Neuronal stem cell (in vitro differentiated cells): ENCODE measurements around the gene MCC.

Experiments used
- DNase-seq: peaks from one replicate; pipeline ENCODE4 v3.0.0-alpha.2; 2013; ENCODE audit warnings: low spot score
- H2AFZ ChIP-seq: one replicate; pipeline ENCODE4 v1.6.1; 2013; ENCODE audit warnings: mild to moderate bottlenecking, low read length, inconsistent platforms
- H2AK5ac ChIP-seq: 2 replicates; pipeline ENCODE4 v1.6.1; 2013; ENCODE audit warnings: low read depth, mild to moderate bottlenecking, inconsistent platforms, low read length, moderate library complexity, mixed read lengths
- H2BK120ac ChIP-seq: 2 replicates; pipeline ENCODE4 v1.6.1; 2013; ENCODE audit warnings: low read depth, mild to moderate bottlenecking, inconsistent platforms, low read length, moderate library complexity, mixed read lengths
- H2BK12ac ChIP-seq: one replicate; pipeline ENCODE4 v1.6.1; 2013; ENCODE audit warnings: low read length, inconsistent platforms
- H2BK15ac ChIP-seq: 2 replicates; pipeline ENCODE4 v1.6.1; 2013; ENCODE audit warnings: mild to moderate bottlenecking, low read length, inconsistent platforms, mixed read lengths
- H2BK5ac ChIP-seq: one replicate; pipeline ENCODE4 v1.6.1; 2013; ENCODE audit warnings: inconsistent platforms, mild to moderate bottlenecking, low read length, moderate library complexity
- H3K14ac ChIP-seq: one replicate; pipeline ENCODE4 v1.6.1; 2013; ENCODE audit warnings: low read length, inconsistent platforms
- H3K18ac ChIP-seq: 2 replicates; pipeline ENCODE4 v1.6.1; 2013; ENCODE audit warnings: low read length, inconsistent platforms
- H3K23ac ChIP-seq: 2 replicates; pipeline ENCODE4 v1.6.1; 2013; ENCODE audit warnings: low read depth, mild to moderate bottlenecking, mixed read lengths, low read length, inconsistent platforms; ENCODE audit not compliant: poor library complexity
- H3K27ac ChIP-seq: replicated peaks from 3 replicates; pipeline ENCODE4 v1.5.1; 2013; ENCODE audit warnings: low read length, inconsistent platforms
- H3K27me3 ChIP-seq, 3 experiments: 2 replicates each; pipeline ENCODE4 v1.6.1; 2013; ENCODE audit warnings: low read length in 3 of 3, mild to moderate bottlenecking in 2 of 3, inconsistent platforms in 1 of 3, low read depth in 1 of 3, mixed read lengths in 1 of 3, moderate library complexity in 1 of 3; ENCODE audit not compliant: control insufficient read depth in 3 of 3, insufficient read depth in 3 of 3
- H3K36me3 ChIP-seq, 2 donors: replicated peaks in 1 of 2; 2 replicates each; pipeline ENCODE4 v1.6.1; 2013; ENCODE audit warnings: low read length in 2 of 2; ENCODE audit not compliant: control insufficient read depth in 2 of 2, insufficient read depth in 2 of 2
- H3K4ac ChIP-seq: 2 replicates; pipeline ENCODE4 v1.6.1; 2013; ENCODE audit warnings: inconsistent platforms, mild to moderate bottlenecking, low read length, moderate library complexity
- H3K4me1 ChIP-seq, 2 donors: 1 replicate in 1 of 2; 2 replicates in 1 of 2; pipeline ENCODE4 v1.6.1; 2013; ENCODE audit warnings: low read length in 2 of 2, low read depth in 1 of 2; ENCODE audit not compliant: control insufficient read depth in 2 of 2, insufficient read depth in 1 of 2
- H3K4me2 ChIP-seq: one replicate; pipeline ENCODE4 v1.6.1; 2013; ENCODE audit warnings: mild to moderate bottlenecking, low read length, inconsistent platforms; ENCODE audit not compliant: insufficient read depth, poor library complexity, severe bottlenecking
- H3K4me3 ChIP-seq, 2 donors: 2 replicates each; pipeline ENCODE4 v1.5.1; 2013; ENCODE audit warnings: low read length in 2 of 2, mild to moderate bottlenecking in 2 of 2, inconsistent platforms in 1 of 2, moderate library complexity in 1 of 2
- H3K79me1 ChIP-seq: one replicate; pipeline ENCODE4 v1.6.1; 2013; ENCODE audit warnings: low read depth, mild to moderate bottlenecking, inconsistent platforms, low read length, moderate library complexity
- H3K9ac ChIP-seq: one replicate; pipeline ENCODE4 v1.6.1; 2013; ENCODE audit warnings: mild to moderate bottlenecking, low read depth, low read length, inconsistent platforms; ENCODE audit not compliant: poor library complexity
- H3K9me3 ChIP-seq, 2 donors: replicated peaks in 1 of 2; 2 replicates each; pipeline versions ENCODE3 to v1.6.1; 2013; ENCODE audit warnings: low read length in 2 of 2, mild to moderate bottlenecking in 2 of 2, inconsistent platforms in 1 of 2, low read depth in 1 of 2, mixed read lengths in 1 of 2, moderate library complexity in 1 of 2; ENCODE audit not compliant: control insufficient read depth in 2 of 2, insufficient read depth in 1 of 2
- H4K8ac ChIP-seq: one replicate; pipeline ENCODE4 v1.6.1; 2013; ENCODE audit warnings: low read depth, mild to moderate bottlenecking, inconsistent platforms, low read length, moderate library complexity
- H4K91ac ChIP-seq: one replicate; pipeline ENCODE4 v1.6.1; 2013; ENCODE audit warnings: low read length, low read depth, mild to moderate bottlenecking, inconsistent platforms; ENCODE audit not compliant: poor library complexity
- WGBS, 2 donors: extraction: QIAGEN DNeasy Blood & Tissue Kit; methylation state at CpG; one replicate each; pipeline ENCODE4 v1.1.7; 2013; ENCODE audit warnings: missing lambda C conversion rate in 2 of 2, mixed read lengths in 1 of 2; ENCODE audit not compliant: insufficient read length in 2 of 2, insufficient replicate concordance in 1 of 2; ENCODE audit errors: extremely low coverage in 2 of 2; 5-methylcytosine and 5-hydroxymethylcytosine counted together

The MCC gene

GRCh38 chr5:113202287-113202686, 286.0 kb downstream of the MCC start:
- no peak overlapping the region for H3K27ac ChIP-seq
- no CpG with 5 or more reads among the region's 8 CpGs for WGBS, 2 donors
- no peak for DNase-seq

GRCh38 chr5:113201715-113202114, 286.5 kb downstream of the MCC start:
- no peak overlapping the region for H3K27ac ChIP-seq
- H2BK15ac ChIP-seq = no peak overlapping the region
- H2AFZ ChIP-seq = no peak overlapping the region
- no peak overlapping the region for H3K23ac ChIP-seq
- no peak overlapping the region for H4K8ac ChIP-seq
- no peaks in the 10 kb centered on the region for H3K79me1 ChIP-seq
- H3K18ac ChIP-seq = no peak overlapping the region
- peaks cover 9 to 23% of the 10 kb centered on the region in 2 donors for H3K4me1 ChIP-seq
- no peak overlapping the region for H3K4me3 ChIP-seq
- no peak overlapping the region for H2BK5ac ChIP-seq
- H3K36me3 ChIP-seq = no peaks in the 10 kb centered on the region
- peaks cover 0 to 24% (median 0%) of the 10 kb centered on the region in 3 experiments for H3K27me3 ChIP-seq
- no CpG with 5 or more reads among the region's 5 CpGs for WGBS, 2 donors
- H3K4ac ChIP-seq = no peak overlapping the region
- H3K14ac ChIP-seq = no peak overlapping the region
- no peak overlapping the region for H2AK5ac ChIP-seq
- no peak overlapping the region for H2BK120ac ChIP-seq
- H2BK12ac ChIP-seq = no peak overlapping the region
- H4K91ac ChIP-seq = no peak overlapping the region
- no peak overlapping the region for H3K9ac ChIP-seq
- H3K9me3 ChIP-seq = no peaks in the 10 kb centered on the region
- no peak for DNase-seq
- H3K4me2 ChIP-seq = no peak overlapping the region

More at GRCh38 chr5:113202287-113202686, 286.0 kb downstream of the MCC start:
- no peak overlapping the region for H3K9ac ChIP-seq
- H3K14ac ChIP-seq = no peak overlapping the region
- H3K4me1 ChIP-seq = peaks cover 9 to 24% of the 10 kb centered on the region in 2 donors
- no peak overlapping the region for H3K4me3 ChIP-seq
- no peaks in the 10 kb centered on the region for H3K36me3 ChIP-seq
- H4K91ac ChIP-seq = no peak overlapping the region
- H3K18ac ChIP-seq = no peak overlapping the region
- H3K4ac ChIP-seq = no peak overlapping the region
- H2BK12ac ChIP-seq = no peak overlapping the region
- no peaks in the 10 kb centered on the region for H3K79me1 ChIP-seq
- peaks cover 0 to 24% (median 0%) of the 10 kb centered on the region in 3 experiments for H3K27me3 ChIP-seq
- H3K9me3 ChIP-seq = no peaks in the 10 kb centered on the region
- H3K4me2 ChIP-seq = no peak overlapping the region
- H2BK15ac ChIP-seq = no peak overlapping the region
- H2AFZ ChIP-seq = no peak overlapping the region
- H2AK5ac ChIP-seq = no peak overlapping the region
- no peak overlapping the region for H2BK5ac ChIP-seq
- H3K23ac ChIP-seq = no peak overlapping the region
- H4K8ac ChIP-seq = no peak overlapping the region
- no peak overlapping the region for H2BK120ac ChIP-seq

- WGBS, 2 donors = no CpG with 5 or more reads among the region's 5 CpGs
- no peak overlapping the region for H4K8ac ChIP-seq
- no peak overlapping the region for H3K23ac ChIP-seq
- no peak overlapping the region for H2BK15ac ChIP-seq
- H2BK5ac ChIP-seq = no peak overlapping the region
- no peak overlapping the region for H3K18ac ChIP-seq
- H3K4me2 ChIP-seq = no peak overlapping the region
- no peaks in the 10 kb centered on the region for H3K79me1 ChIP-seq
- H3K4me3 ChIP-seq = no peak overlapping the region
- H2AK5ac ChIP-seq = no peak overlapping the region
- H3K9ac ChIP-seq = no peak overlapping the region
- no peak overlapping the region for H3K14ac ChIP-seq
- no peaks in the 10 kb centered on the region for H3K36me3 ChIP-seq
- H2BK120ac ChIP-seq = no peak overlapping the region
- DNase-seq = no peak
- H2BK12ac ChIP-seq = no peak overlapping the region
- peaks cover 9 to 21% of the 10 kb centered on the region in 2 donors for H3K4me1 ChIP-seq
- peaks cover 0 to 12% (median 0%) of the 10 kb centered on the region in 3 experiments for H3K27me3 ChIP-seq
- no peak overlapping the region for H2AFZ ChIP-seq
- peaks cover 0 to 6% of the 10 kb centered on the region in 2 donors for H3K9me3 ChIP-seq
- H3K27ac ChIP-seq = no peak overlapping the region
- H4K91ac ChIP-seq = no peak overlapping the region
- no peak overlapping the region for H3K4ac ChIP-seq
Observed at GRCh38 chr5:113199122-113199905, 288.9 kb downstream of the MCC start.

- peak overlapping the region; percentile 6 for H3K18ac ChIP-seq
- no peak for DNase-seq
- no peak overlapping the region for H3K9ac ChIP-seq
- H2AFZ ChIP-seq = no peak overlapping the region
- no CpG with 5 or more reads among the region's 7 CpGs for WGBS, 2 donors
- no peak overlapping the region for H4K91ac ChIP-seq
- peaks cover 0 to 8% (median 0%) of the 10 kb centered on the region in 3 experiments for H3K27me3 ChIP-seq
- peaks cover 6 to 9% of the 10 kb centered on the region in 2 donors for H3K4me1 ChIP-seq
- H2BK120ac ChIP-seq = no peak overlapping the region
- no peak overlapping the region for H4K8ac ChIP-seq
- no peaks in the 10 kb centered on the region for H3K79me1 ChIP-seq
- no peak overlapping the region for H3K4me3 ChIP-seq
- no peak overlapping the region for H3K4ac ChIP-seq
- no peak overlapping the region for H3K27ac ChIP-seq
- H3K4me2 ChIP-seq = no peak overlapping the region
- H3K9me3 ChIP-seq = peaks cover 0 to 21% of the 10 kb centered on the region in 2 donors
- no peaks in the 10 kb centered on the region for H3K36me3 ChIP-seq
- H2AK5ac ChIP-seq = no peak overlapping the region
- no peak overlapping the region for H2BK12ac ChIP-seq
- no peak overlapping the region for H3K14ac ChIP-seq
- no peak overlapping the region for H2BK5ac ChIP-seq
- H2BK15ac ChIP-seq = no peak overlapping the region
- H3K23ac ChIP-seq = no peak overlapping the region
Observed at GRCh38 chr5:113197456-113198200, 290.6 kb downstream of the MCC start.
